PC-9 (cell line): ENCODE data around the gene ARHGAP45. TPM values are rescaled to one million over a fixed set of nuclear protein-coding genes. Genes with fewer than 3 reads are reported as not detected.

Experiments used
- BruUV-seq: library from RNA; stranded (reverse); fragments of 400-500 nt; replicated peaks from 2 replicates; lab custom pipeline; 2021; lab: Mats Ljungman, UMichigan
- CTCF ChIA-PET: fragments of 300-600 bp; sonication (Branson Sonifier 250); formaldehyde crosslinking; loops from one replicate; lab custom pipeline; 2022; ENCODE audit warnings: antibody characterized with exemption; lab: Charles Lee
- POLR2A ChIA-PET: fragments of 300-600 bp; sonication (Branson Sonifier 250); formaldehyde crosslinking; loops from one replicate; lab custom pipeline; 2022; ENCODE audit warnings: antibody characterized with exemption; ENCODE audit not compliant: unreplicated experiment; lab: Charles Lee
- DNase-seq, 2 experiments: peaks; one replicate each; pipeline versions ENCODE4 v3.0.0 to v3.0.0-alpha.2; 2015 to 2022; ENCODE audit warnings: mixed read lengths in 1 of 2
- H2AFZ ChIP-seq: fragments of 200-600 bp; sonication (generic); 2 replicates; pipeline ENCODE4 v1.8.1; 2017; ENCODE audit warnings: antibody characterized with exemption
- H3F3A ChIP-seq: fragments of 200-600 bp; sonication (generic); 2 replicates; pipeline ENCODE4 v1.8.1; 2017; ENCODE audit warnings: antibody characterized with exemption, mild to moderate bottlenecking, low read depth; ENCODE audit not compliant: insufficient read depth
- H3K27ac ChIP-seq: fragments of 200-600 bp; sonication (generic); 2 replicates; pipeline ENCODE4 v1.6.1; 2016; ENCODE audit warnings: mixed run types
- H3K27me3 ChIP-seq: fragments of 200-600 bp; sonication (generic); 2 replicates; pipeline ENCODE4 v1.6.1; 2016; ENCODE audit warnings: low read depth, mixed run types; ENCODE audit not compliant: insufficient read depth
- H3K36me3 ChIP-seq: fragments of 200-600 bp; sonication (generic); 2 replicates; pipeline ENCODE4 v1.6.1; 2016; ENCODE audit warnings: low read depth, mixed run types
- H3K4me1 ChIP-seq: fragments of 200-600 bp; sonication (generic); replicated peaks from 2 replicates; pipeline ENCODE4 v1.6.1; 2016; ENCODE audit warnings: mixed run types; ENCODE audit not compliant: insufficient read depth
- H3K4me2 ChIP-seq: fragments of 200-600 bp; sonication (generic); 2 replicates; pipeline ENCODE4 v1.6.1; 2017; ENCODE audit warnings: mixed run types
- H3K4me3 ChIP-seq: fragments of 200-600 bp; sonication (generic); 2 replicates; pipeline ENCODE4 v1.6.1; 2016; ENCODE audit warnings: mixed run types
- H3K79me2 ChIP-seq: fragments of 200-600 bp; sonication (generic); 2 replicates; pipeline ENCODE4 v1.6.1; 2017; ENCODE audit warnings: low read depth, mixed run types
- H3K9me2 ChIP-seq: fragments of 200-600 bp; sonication (generic); 2 replicates; pipeline ENCODE4 v1.8.1; 2017; ENCODE audit warnings: mild to moderate bottlenecking; ENCODE audit not compliant: insufficient read depth
- H3K9me3 ChIP-seq: fragments of 200-600 bp; sonication (generic); 2 replicates; pipeline ENCODE4 v1.8.1; 2016; ENCODE audit warnings: low read depth; ENCODE audit not compliant: insufficient read depth
- H4K20me1 ChIP-seq: fragments of 200-600 bp; sonication (generic); 2 replicates; pipeline ENCODE4 v1.8.1; 2017; ENCODE audit not compliant: insufficient read depth
- CTCF ChIP-seq: fragments of 200-600 bp; sonication (generic); conservative IDR thresholded peaks from 2 replicates; pipeline ENCODE4 v1.6.1; 2017; ENCODE audit warnings: mixed run types, antibody characterized with exemption, mild to moderate bottlenecking, moderate library complexity
- EZH2 ChIP-seq: fragments of 200-600 bp; sonication (generic); IDR thresholded peaks from 2 replicates; pipeline ENCODE4 v1.8.0; 2017; ENCODE audit warnings: antibody characterized with exemption, low read depth
- intact Hi-C: fragments of 100-400 bp; cut with micrococcal nuclease; formaldehyde crosslinking; loops from one replicate; pipeline ENCODE4 v1.10.0; 2022; ENCODE audit not compliant: unreplicated experiment
- total RNA-seq: library from RNA; stranded (reverse); gene quantifications from 2 replicates; pipeline ENCODE4 v1.2.3, GENCODE V29; 2021

The ARHGAP45 gene
- total RNA-seq, 1 experiment from 2014 or later = 20.2 TPM

GRCh38 chr19:1108291-1109031 lies 41.5 kb downstream of the ARHGAP45 start:
- ChIA-PET CTCF (no interaction called here), POLR2A (no interaction called here)
- no peak for TF ChIP-seq EZH2
- TF ChIP-seq CTCF = no peak
- H3K4me1 ChIP-seq = peaks cover 28% of the 10 kb centered on the region
- H3K27me3 ChIP-seq = no peaks in the 10 kb centered on the region
- H3F3A ChIP-seq = peaks cover 50% of the 10 kb centered on the region
- peaks cover 15% of the 10 kb centered on the region for H3K79me2 ChIP-seq
- no peaks in the 10 kb centered on the region for H3K9me3 ChIP-seq
- DNase-seq = no peak
- no peak overlapping the region for H2AFZ ChIP-seq
- no peak overlapping the region for H3K4me2 ChIP-seq
- no peaks in the 10 kb centered on the region for H3K9me2 ChIP-seq
- no peaks in the 10 kb centered on the region for H3K36me3 ChIP-seq
- no TSS peak for BruUV-seq
- intact Hi-C loops = no loop called here
- H3K27ac ChIP-seq = no peak overlapping the region
- H3K4me3 ChIP-seq = no peak overlapping the region
- peaks cover 34% of the 10 kb centered on the region for H4K20me1 ChIP-seq

- Histone ChIP-seq H3K27me3 (no peaks in the 10 kb centered on the region), H3K4me3 (no peak overlapping the region), H3K27ac (no peak overlapping the region), H2AFZ (no peak overlapping the region), H3K4me1 (peaks cover 32% of the 10 kb centered on the region), H3K79me2 (peaks cover 15% of the 10 kb centered on the region), H4K20me1 (peaks cover 38% of the 10 kb centered on the region), H3K9me2 (no peaks in the 10 kb centered on the region), H3F3A (peaks cover 56% of the 10 kb centered on the region), H3K36me3 (no peaks in the 10 kb centered on the region), H3K4me2 (no peak overlapping the region), H3K9me3 (no peaks in the 10 kb centered on the region)
- no peak for DNase-seq
- intact Hi-C loops = no loop called here
- CTCF ChIA-PET = no interaction called here
- BruUV-seq = no TSS peak
- no peak for TF ChIP-seq CTCF
- TF ChIP-seq EZH2 = no peak
- POLR2A ChIA-PET = no interaction called here
Measured at GRCh38 chr19:1109032-1109551, 42.1 kb downstream of the ARHGAP45 start.

GRCh38 chr19:1109697-1110671 lies 43.0 kb downstream of the ARHGAP45 start:
- Histone ChIP-seq H2AFZ (no peak overlapping the region), H3K4me3 (no peak overlapping the region), H4K20me1 (peaks cover 38% of the 10 kb centered on the region), H3K4me1 (peaks cover 32% of the 10 kb centered on the region), H3K4me2 (no peak overlapping the region), H3K27ac (no peak overlapping the region), H3K9me2 (no peaks in the 10 kb centered on the region), H3F3A (peaks cover 60% of the 10 kb centered on the region), H3K36me3 (no peaks in the 10 kb centered on the region), H3K79me2 (peaks cover 12% of the 10 kb centered on the region), H3K27me3 (no peaks in the 10 kb centered on the region), H3K9me3 (no peaks in the 10 kb centered on the region)
- ChIA-PET POLR2A (no interaction called here), CTCF (interaction anchor here (0.6 kb wide), 1 partner anchor 106 kb away, joined by 3 read pairs; no protein-coding TSS in a partner anchor)
- no TSS peak for BruUV-seq
- no peak for DNase-seq
- TF ChIP-seq CTCF (no peak), EZH2 (no peak)
- intact Hi-C loops = no loop called here
